Erythroblast (primary cell): Measurements from ENCODE around the gene ZNF140.

Experiments
- GATA1 ChIP-seq: IDR thresholded peaks from 2 replicates; pipeline ENCODE4 v1.6.1; 2011; ENCODE audit warnings: low read depth, mild to moderate bottlenecking, control low read depth, low read length, moderate library complexity
- POLR2A ChIP-seq: IDR thresholded peaks from 2 replicates; pipeline ENCODE4 v1.6.1; 2011; ENCODE audit warnings: mild to moderate bottlenecking, low read length

- TF ChIP-seq POLR2A (no peak), GATA1 (no peak)
Observed at GRCh38 chr12:133080026-133080367, 726 bp upstream of the ZNF140 start.
